Lower leg skin (tissue), 3 donors: ENCODE results near the gene STK17B.

ENCODE experiments used
- CTCF ChIP-seq, 3 donors: fragments of 450-650 bp; IDR thresholded peaks; one replicate each; pipeline ENCODE4 v1.5.1; 2016; ENCODE audit warnings: antibody characterized with exemption in 3 of 3, mild to moderate bottlenecking in 3 of 3, moderate library complexity in 2 of 3
- POLR2A ChIP-seq, 2 donors: fragments of 450-650 bp; IDR thresholded peaks; one replicate each; pipeline ENCODE4 v1.6.1; 2016 to 2017; ENCODE audit warnings: antibody characterized with exemption in 2 of 2, mild to moderate bottlenecking in 1 of 2, moderate library complexity in 1 of 2

DNA sequence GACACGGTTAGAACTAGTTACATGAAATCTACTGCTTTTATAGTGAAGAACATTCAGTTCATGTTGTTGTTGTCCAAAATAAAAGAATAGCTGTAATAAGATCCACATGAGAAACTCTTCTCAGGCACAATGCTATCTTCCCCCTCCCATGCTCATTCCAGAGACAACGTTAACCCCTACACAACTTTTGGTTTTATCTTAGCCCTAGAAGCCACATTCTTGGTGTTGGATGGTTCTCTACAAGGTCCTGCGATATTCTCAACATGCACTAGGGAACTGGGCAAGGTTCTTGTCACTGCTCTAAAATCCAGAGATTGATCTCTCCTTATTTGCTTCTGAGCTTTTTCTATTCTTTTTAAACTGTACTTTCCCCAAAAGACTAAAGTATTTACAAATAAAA is 51.5 kb downstream of the STK17B start:
- TF ChIP-seq POLR2A (IDR thresholded peaks at IDR 0.05) (no peak), CTCF (IDR thresholded peaks at IDR 0.05) (no peak)
